GM12892 (cell line): ENCODE results near the gene TLE5.

Experiments used
- POLR2A ChIP-seq: IDR thresholded peaks from 2 replicates; pipeline ENCODE4 v1.6.1; 2011; ENCODE audit warnings: low read depth, low read length, control low read depth
- POLR2AphosphoS5 ChIP-seq: IDR thresholded peaks from 2 replicates; pipeline ENCODE4 v1.6.1; 2011; ENCODE audit warnings: low read depth, low read length, control low read depth
- TAF1 ChIP-seq: IDR thresholded peaks from 2 replicates; pipeline ENCODE4 v1.6.1; 2011; ENCODE audit warnings: low read depth, mild to moderate bottlenecking, control low read depth, low read length, borderline replicate concordance

GRCh38 chr19:3098515-3099346 is 36.4 kb upstream of the TLE5 start:
- no peak for TF ChIP-seq POLR2A
- TF ChIP-seq POLR2AphosphoS5: no peak
- TF ChIP-seq TAF1: no peak
